Measurements from ENCODE around the gene NAALADL1.

NAALADL1 gene

GRCh38 chr11:65019824-65020223 is 38.5 kb downstream of the NAALADL1 start:
- H3K27ac ChIP-seq (ENCODE audit: extremely low read depth, low read depth, low read length): no peak overlapping the region
- ChIA-PET CTCF (no interaction called here), POLR2A (no interaction called here)
- no peaks in the 10 kb centered on the region for H3K4me1 ChIP-seq (ENCODE audit: control insufficient read depth, insufficient read depth, low read length)
- H3K9me3 ChIP-seq (ENCODE audit: control insufficient read depth, insufficient read depth, low read depth, low read length): no peaks in the 10 kb centered on the region
- H3K36me3 ChIP-seq (ENCODE audit: control insufficient read depth in 2 of 2, insufficient read depth in 1 of 2, low read length in 2 of 2): peaks cover 0 to 54% of the 10 kb centered on the region in 2 experiments; a peak in 2 of 3 replicates
- no peak overlapping the region for H3K4me3 ChIP-seq (ENCODE audit: low read depth, low read length)
- no peak for TF ChIP-seq MZF1 (tag by site-specific recombination; IDR thresholded peaks at IDR 0.05; ENCODE audit: borderline replicate concordance)
- peak; percentile 37; the same call in 1 of the 2 replicates for TF ChIP-seq REST (tag by site-specific recombination; IDR thresholded peaks at IDR 0.05)
- TF ChIP-seq CTCF (tag by site-specific recombination; IDR thresholded peaks at IDR 0.05): no peak
- TF ChIP-seq ZNF654 (tag by site-specific recombination; IDR thresholded peaks at IDR 0.05; ENCODE audit: low read depth): no peak

GRCh38 chr11:65017937-65018336 is 40.4 kb downstream of the NAALADL1 start:
- H3K4me1 ChIP-seq (ENCODE audit: control insufficient read depth, insufficient read depth, low read length): no peaks in the 10 kb centered on the region
- ChIA-PET POLR2A (interaction anchor here (0.8 to 1.6 kb wide), 2 partner anchors 10 to 94 kb away, joined by 3 read pairs; partner anchors contain the start of gene SNX15), CTCF (interaction anchor here (0.6 to 1.2 kb wide), 2 partner anchors 94 to 365 kb away, joined by 3 read pairs; partner anchors contain the start of genes SLC25A45 and TM7SF2)
- no peak for TF ChIP-seq ZNF138 (tag by site-specific recombination; IDR thresholded peaks at IDR 0.05; ENCODE audit: borderline replicate concordance)
- no peak for TF ChIP-seq KLF1 (tag by site-specific recombination; IDR thresholded peaks at IDR 0.05)
- no peak for TF ChIP-seq ZNF366 (tag by site-specific recombination; conservative IDR thresholded peaks at IDR 0.05)
- no peak for TF ChIP-seq ZNF488 (tag by site-specific recombination; IDR thresholded peaks at IDR 0.05)
- TF ChIP-seq ZSCAN4 (tag by site-specific recombination; IDR thresholded peaks at IDR 0.05): no peak
- H3K9me3 ChIP-seq (ENCODE audit: control insufficient read depth, insufficient read depth, low read depth, low read length): no peaks in the 10 kb centered on the region
- no peak overlapping the region for H3K4me3 ChIP-seq (ENCODE audit: low read depth, low read length)
- H3K27ac ChIP-seq (ENCODE audit: extremely low read depth, low read depth, low read length): no peak overlapping the region
- H3K36me3 ChIP-seq (ENCODE audit: control insufficient read depth in 2 of 2, insufficient read depth in 1 of 2, low read length in 2 of 2): peaks cover 0 to 54% of the 10 kb centered on the region in 2 experiments; a peak in 2 of 3 replicates

DNA sequence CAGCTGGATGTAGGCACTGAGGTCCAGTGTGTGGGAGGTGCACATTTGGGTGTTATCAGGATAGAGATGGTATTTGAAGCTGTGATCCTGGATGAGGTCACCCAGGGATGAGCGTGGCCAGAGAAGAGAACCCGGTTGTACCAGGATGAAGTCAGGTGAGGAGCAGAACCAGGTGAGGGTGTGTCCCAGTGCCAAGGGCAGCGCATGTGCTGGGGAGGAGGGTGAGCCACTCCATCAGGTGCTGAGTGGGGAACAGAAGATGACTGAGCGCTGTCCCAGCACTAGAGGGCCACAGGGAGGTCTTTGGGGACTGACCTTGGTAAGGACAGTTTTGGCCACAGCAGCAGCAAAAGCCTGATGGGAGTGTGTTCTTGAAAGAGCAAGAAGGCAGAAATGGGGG is 41.6 kb downstream of the NAALADL1 start:
- Histone ChIP-seq H3K4me1 (ENCODE audit: control insufficient read depth, insufficient read depth, low read length) (no peaks in the 10 kb centered on the region), H3K27ac (ENCODE audit: extremely low read depth, low read depth, low read length) (no peak overlapping the region), H3K9me3 (ENCODE audit: control insufficient read depth, insufficient read depth, low read depth, low read length) (no peaks in the 10 kb centered on the region), H3K4me3 (ENCODE audit: low read depth, low read length) (no peak overlapping the region), H3K36me3 (ENCODE audit: control insufficient read depth in 2 of 2, insufficient read depth in 1 of 2, low read length in 2 of 2) (peaks cover 0 to 48% of the 10 kb centered on the region in 2 experiments; a peak in 2 of 3 replicates)
- POLR2A ChIA-PET: interaction anchor here (0.5 to 1.9 kb wide), 3 partner anchors 9 to 96 kb away, joined by 3 to 6 read pairs (median 3); no protein-coding TSS in a partner anchor
- CTCF ChIA-PET: interaction anchor here (0.6 kb wide), 1 partner anchor 134 kb away, joined by 6 read pairs; no protein-coding TSS in a partner anchor
- TF ChIP-seq ZNF23 (tag by site-specific recombination; IDR thresholded peaks at IDR 0.05; ENCODE audit: borderline replicate concordance) (no peak), ZNF513 (tag by site-specific recombination; IDR thresholded peaks at IDR 0.05) (no peak), EGR2 (tag by site-specific recombination; IDR thresholded peaks at IDR 0.05; ENCODE audit: low read depth) (0 out of 2 replicates have a peak, but pooled peaks have one; percentile 8), ZFHX2 (tag by site-specific recombination; conservative IDR thresholded peaks at IDR 0.05) (peak; percentile 47; the same call in 1 of the 2 replicates), ZNF211 (tag by site-specific recombination; IDR thresholded peaks at IDR 0.05; ENCODE audit: low read depth) (no peak), ZBTB17 (tag by site-specific recombination; IDR thresholded peaks at IDR 0.05) (no peak), ZXDB (tag by site-specific recombination; IDR thresholded peaks at IDR 0.05) (no peak)
- TF ChIP-seq, protein P1, sequence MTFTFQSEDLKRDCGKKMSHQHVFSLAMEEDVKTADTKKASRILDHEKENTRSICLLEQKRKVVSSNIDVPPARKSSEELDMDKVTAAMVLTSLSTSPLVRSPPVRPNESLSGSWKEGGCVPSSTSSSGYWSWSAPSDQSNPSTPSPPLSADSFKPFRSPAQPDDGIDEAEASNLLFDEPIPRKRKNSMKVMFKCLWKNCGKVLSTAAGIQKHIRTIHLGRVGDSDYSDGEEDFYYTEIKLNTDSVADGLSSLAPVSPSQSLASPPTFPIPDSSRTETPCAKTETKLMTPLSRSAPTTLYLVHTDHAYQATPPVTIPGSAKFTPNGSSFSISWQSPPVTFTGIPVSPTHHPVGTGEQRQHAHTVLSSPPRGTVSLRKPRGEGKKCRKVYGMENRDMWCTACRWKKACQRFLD (tag by site-specific recombination; IDR thresholded peaks at IDR 0.05): no peak

Data from HEK293 (cell line).